Retinal pigment epithelial cell (primary cell): ENCODE results near the gene SPTBN2.

Experiments
- DNase-seq: peaks from one replicate; pipeline ENCODE4 v3.0.0-alpha.2; 2010; ENCODE audit warnings: low read depth
- H3K4me3 ChIP-seq: 2 replicates; pipeline ENCODE4 v1.5.1; 2011; ENCODE audit warnings: mild to moderate bottlenecking, low read length, control low read depth, moderate library complexity
- CTCF ChIP-seq: conservative IDR thresholded peaks from 2 replicates; pipeline ENCODE4 v1.5.1; 2011; ENCODE audit warnings: low read depth, low read length, control low read depth, inconsistent platforms

SPTBN2 gene

DNA sequence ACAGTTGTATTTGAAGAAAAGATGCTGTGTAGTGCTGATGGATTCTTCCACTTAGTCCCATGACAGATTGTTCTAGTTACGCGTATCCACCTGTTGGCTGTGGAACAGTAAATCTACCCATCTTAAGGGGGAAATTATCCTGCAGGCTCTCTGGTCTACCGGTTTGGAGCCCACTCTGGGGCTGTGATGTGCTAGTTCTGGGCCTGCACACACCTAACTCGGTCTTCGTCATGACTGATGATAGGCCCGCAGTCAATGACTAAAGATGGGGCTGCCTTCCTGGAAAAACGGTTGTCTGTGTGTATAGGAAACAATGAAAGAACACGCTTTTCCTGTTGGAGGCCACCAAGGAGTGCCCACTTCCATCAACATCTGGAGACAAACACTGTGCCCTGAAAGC lies 45.1 kb downstream of the SPTBN2 start:
- no peak overlapping the region for H3K4me3 ChIP-seq
- no peak for TF ChIP-seq CTCF
- DNase-seq: no peak

GRCh38 chr11:66680966-66681645 lies 47.9 kb downstream of the SPTBN2 start:
- H3K4me3 ChIP-seq: no peak overlapping the region
- DNase-seq: no peak
- no peak for TF ChIP-seq CTCF

- DNase-seq: peak; percentile 77
Observed at GRCh38 chr11:66677599-66678375, 51.2 kb downstream of the SPTBN2 start, which contains the start of gene RBM4B. Gene RBM4B (minus strand): TSS chr11:66677887. CDS start chr11:66677079, 808 bp downstream.

GRCh38 chr11:66676931-66677598 lies 52.0 kb downstream of the SPTBN2 start:
- DNase-seq: no peak
- H3K4me3 ChIP-seq: peak overlapping the region; percentile 77
- no peak for TF ChIP-seq CTCF

More at GRCh38 chr11:66677599-66678375, 51.2 kb downstream of the SPTBN2 start, which contains the start of gene RBM4B:
- H3K4me3 ChIP-seq: peak within 1 kb of the TSS; percentile 77
- TF ChIP-seq CTCF: no peak

DNA sequence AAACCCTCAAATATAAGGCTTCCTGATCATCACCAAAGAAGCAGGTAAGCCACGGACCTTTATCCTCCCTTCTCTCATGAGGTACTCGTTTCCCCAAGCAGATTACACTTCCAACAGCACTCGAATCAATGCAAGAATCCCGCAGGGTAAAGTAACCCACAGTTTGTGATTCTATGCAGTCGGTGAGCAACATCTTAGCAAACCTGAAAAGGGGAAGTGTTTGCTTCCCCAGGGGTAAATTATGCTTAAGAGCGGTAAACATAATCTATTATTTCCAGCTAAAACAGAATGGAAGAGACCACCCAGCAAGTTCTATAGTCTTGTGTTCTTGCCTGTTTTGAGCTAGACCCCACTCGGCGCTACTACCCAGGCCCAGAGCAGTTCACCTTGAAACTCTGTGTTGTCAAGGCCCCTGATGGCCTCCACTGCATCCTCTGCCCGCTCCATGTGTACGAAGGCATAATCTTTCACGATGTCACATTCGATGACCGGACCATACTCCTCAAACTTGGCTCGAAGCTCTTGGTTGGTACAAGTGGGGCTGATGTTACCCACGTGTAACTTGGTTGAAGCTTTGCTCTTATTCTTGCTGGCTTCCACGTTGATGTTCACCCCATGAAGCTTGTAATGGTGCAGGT lies 52.6 kb downstream of the SPTBN2 start:
- DNase-seq: no peak
- no peak for TF ChIP-seq CTCF
- H3K4me3 ChIP-seq: peak overlapping the region; percentile 77

DNA sequence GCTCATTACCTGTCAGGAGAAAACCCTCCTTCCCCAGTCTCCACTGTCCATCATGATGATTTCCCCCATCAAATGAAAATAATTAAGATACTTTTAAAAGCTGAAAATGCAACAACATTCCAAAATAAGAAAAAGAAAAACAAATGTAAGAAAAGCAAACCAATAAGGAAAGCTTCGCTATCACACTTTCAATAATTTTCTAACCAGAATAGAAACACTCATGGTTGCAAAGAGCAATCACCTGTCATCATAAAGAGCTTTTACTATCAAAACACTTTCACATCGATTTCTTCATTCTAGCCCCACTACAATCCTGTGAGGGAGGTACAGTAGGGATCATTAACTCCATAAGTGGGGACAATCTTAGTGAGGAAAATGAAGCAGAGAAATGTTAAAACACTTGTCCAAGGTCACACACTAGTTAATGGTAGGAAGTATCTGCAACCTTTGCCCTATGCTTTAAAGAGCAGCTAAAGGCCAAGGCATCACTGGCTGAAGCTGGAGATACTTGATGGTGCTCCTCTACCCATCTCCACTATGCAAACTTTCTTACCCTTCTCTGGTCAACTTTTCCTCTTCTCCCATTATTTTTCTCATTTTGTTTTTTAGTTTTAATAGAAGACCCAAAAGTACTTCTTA lies 53.9 kb downstream of the SPTBN2 start:
- DNase-seq: no peak
- H3K4me3 ChIP-seq: no peak overlapping the region
- TF ChIP-seq CTCF: no peak
